Stimulated activated CD8-positive, alpha-beta memory T cell treated with anti-CD3 and anti-CD28 coated beads, Interleukin-7, amount 100 ng/mL, for 4 hours (primary cell): ENCODE results near the gene TEX13B.

Experiments
- DNase-seq, 2 donors: peaks; one replicate each; pipeline ENCODE4 v3.0.0-alpha.2; 2020; ENCODE audit warnings: low read depth in 2 of 2

TEX13B gene

DNA sequence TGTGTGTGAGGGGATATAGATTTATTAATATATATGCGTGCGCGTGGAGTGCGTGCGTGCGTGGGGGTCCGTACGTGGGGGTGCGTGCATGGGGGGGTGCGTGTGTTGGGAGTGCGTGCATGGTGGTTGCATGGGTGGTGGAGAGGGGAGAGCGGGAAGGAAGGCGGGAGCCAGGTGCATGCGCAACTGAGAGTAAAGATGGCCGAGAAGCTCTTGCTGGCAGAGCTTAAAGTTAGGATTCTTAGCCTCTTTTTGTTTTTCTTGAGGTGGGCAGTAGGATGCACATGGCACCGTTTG, 45.8 kb downstream of the TEX13B start:
- DNase-seq = no peak

DNA sequence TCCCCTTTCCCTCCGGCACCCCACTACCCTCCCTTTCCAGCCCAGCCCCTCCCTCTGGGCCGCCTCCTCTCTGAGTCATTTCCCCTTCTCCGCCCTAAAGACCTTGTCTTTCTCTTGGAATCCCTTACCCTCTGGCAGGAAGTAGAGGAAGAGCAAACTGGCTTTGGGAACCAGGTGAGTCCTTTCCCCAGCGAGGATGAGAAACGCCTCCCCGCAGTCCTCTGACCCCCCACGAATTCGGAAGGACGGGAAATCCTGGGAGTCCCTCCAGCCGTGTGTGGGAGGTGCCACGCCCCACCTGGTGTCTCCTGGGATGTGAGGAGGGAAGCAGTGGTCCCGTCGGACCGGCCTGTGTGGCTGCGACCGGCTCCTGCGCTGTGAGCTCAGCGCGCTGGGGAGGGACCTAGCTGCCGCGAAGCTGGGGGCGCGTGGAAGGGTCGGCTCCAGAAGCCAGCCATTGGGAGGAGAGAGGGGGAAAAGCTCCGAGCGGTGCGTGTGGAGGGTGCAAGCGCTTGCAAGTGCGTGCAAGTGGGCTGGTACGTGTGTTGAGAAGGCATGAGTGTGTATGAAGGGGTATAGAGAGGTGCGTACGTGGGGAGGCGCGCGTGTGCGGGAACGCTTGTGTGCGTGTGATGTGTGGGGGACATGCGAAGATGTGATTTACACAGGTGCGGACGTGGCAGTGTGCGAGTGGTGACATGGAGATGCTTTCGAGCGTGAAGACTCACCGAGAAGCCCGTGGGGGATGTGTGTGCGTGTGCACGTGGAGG, 46.3 kb downstream of the TEX13B start:
- DNase-seq = no peak

DNA sequence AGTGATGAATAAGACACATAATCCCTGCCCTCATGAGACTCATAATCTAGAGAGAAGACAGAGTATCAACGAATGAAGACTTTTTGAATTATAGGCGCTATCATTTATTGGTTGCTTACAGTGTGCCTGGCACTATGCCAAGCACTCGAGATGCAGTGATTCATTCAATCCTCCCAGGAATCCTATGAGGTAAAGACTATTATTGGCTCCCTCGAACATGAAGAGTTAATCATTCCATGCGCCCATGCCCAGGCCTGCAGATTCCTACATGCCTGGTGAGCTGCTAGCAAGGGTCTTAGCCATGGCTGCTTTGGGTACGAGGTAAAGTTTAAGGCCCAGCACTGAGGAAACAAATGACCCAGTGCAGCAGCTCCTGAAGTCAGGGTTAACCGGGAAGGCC, 47.0 kb downstream of the TEX13B start:
- no peak for DNase-seq

DNA sequence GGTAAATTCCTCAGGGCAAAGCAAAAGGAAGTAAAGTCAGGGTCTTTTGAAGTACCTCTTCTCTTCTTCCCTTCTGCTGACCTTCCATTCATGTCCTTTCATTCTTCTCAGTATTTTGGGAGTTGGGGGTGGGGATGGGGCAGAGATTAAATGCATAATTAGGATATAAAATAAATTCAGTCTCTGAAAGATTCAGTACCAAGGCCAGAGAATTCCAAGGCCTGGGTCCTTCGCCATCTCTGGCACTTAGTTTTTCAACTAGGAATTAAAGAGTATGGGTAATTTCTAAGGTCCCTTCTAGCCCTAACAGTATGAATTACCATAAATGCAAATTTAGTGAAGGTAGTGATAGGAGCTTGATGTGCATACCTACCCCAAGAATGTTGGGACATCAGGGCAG, 47.9 kb downstream of the TEX13B start:
- no peak for DNase-seq
